ENCODE measurements around the gene EDN2. TPM values are rescaled to one million over a fixed set of nuclear protein-coding genes. Genes with fewer than 3 reads are reported as not detected.

EDN2 gene
- total RNA-seq, 2 donors from 2014 or later: 0.78 TPM; not detected in 1

- no peak overlapping the region for H3K4me3 ChIP-seq
- no peak for TF ChIP-seq CTCF (IDR thresholded peaks at IDR 0.05)
- peak overlapping the region; percentile 91 to 98 for H3K27ac ChIP-seq
- H3K4me1 ChIP-seq: peaks cover 0 to 34% of the 10 kb centered on the region in 2 donors
- no peak for DNase-seq (ENCODE audit: low spot score)
- no peaks in the 10 kb centered on the region for H3K36me3 ChIP-seq
- no peaks in the 10 kb centered on the region for H3K9me3 ChIP-seq
- H3K27me3 ChIP-seq: no peaks in the 10 kb centered on the region
Measured at GRCh38 chr1:41504114-41505035, 19.9 kb upstream of the EDN2 start.

- H3K4me3 ChIP-seq: no peak overlapping the region
- no peaks in the 10 kb centered on the region for H3K36me3 ChIP-seq
- no peak for DNase-seq (ENCODE audit: low spot score)
- peak overlapping the region; percentile 91 to 98 for H3K27ac ChIP-seq
- H3K9me3 ChIP-seq: no peaks in the 10 kb centered on the region
- no peaks in the 10 kb centered on the region for H3K27me3 ChIP-seq
- TF ChIP-seq CTCF (IDR thresholded peaks at IDR 0.05): no peak
- H3K4me1 ChIP-seq: peaks cover 0 to 41% of the 10 kb centered on the region in 2 donors
Measured at GRCh38 chr1:41503538-41504113, 19.1 kb upstream of the EDN2 start.

- H3K4me3 ChIP-seq: no peak overlapping the region
- no peaks in the 10 kb centered on the region for H3K36me3 ChIP-seq
- H3K9me3 ChIP-seq: no peaks in the 10 kb centered on the region
- no peaks in the 10 kb centered on the region for H3K27me3 ChIP-seq
- peaks cover 0 to 48% of the 10 kb centered on the region in 2 donors for H3K4me1 ChIP-seq
- DNase-seq (ENCODE audit: low spot score): no peak
- TF ChIP-seq CTCF (IDR thresholded peaks at IDR 0.05): no peak
- peak overlapping the region; percentile 91 to 98 for H3K27ac ChIP-seq
Measured at GRCh38 chr1:41502912-41503311, 18.4 kb upstream of the EDN2 start.

- no peaks in the 10 kb centered on the region for H3K9me3 ChIP-seq
- no peak for TF ChIP-seq CTCF (IDR thresholded peaks at IDR 0.05)
- no peak overlapping the region for H3K4me3 ChIP-seq
- DNase-seq (ENCODE audit: low spot score): no peak
- H3K27ac ChIP-seq: peak overlapping the region; percentile 91 to 98
- H3K4me1 ChIP-seq: peaks cover 0 to 59% of the 10 kb centered on the region in 2 donors
- H3K36me3 ChIP-seq: no peaks in the 10 kb centered on the region
- H3K27me3 ChIP-seq: no peaks in the 10 kb centered on the region
Measured at GRCh38 chr1:41501581-41501980, 17.1 kb upstream of the EDN2 start.

GRCh38 chr1:41500781-41501518, 16.5 kb upstream of the EDN2 start:
- Histone ChIP-seq H3K27me3 (no peaks in the 10 kb centered on the region), H3K9me3 (no peaks in the 10 kb centered on the region), H3K4me1 (peaks cover 0 to 64% of the 10 kb centered on the region in 2 donors), H3K36me3 (no peaks in the 10 kb centered on the region), H3K27ac (peak overlapping the region; percentile 91 to 98), H3K4me3 (no peak overlapping the region)
- peak in 1 of 2 donors; percentile 9 for TF ChIP-seq CTCF (IDR thresholded peaks at IDR 0.05)
- DNase-seq (ENCODE audit: low spot score): no peak

Measured in right atrium auricular region (tissue), 2 donors.